Jurkat, Clone E6-1 (cell line): ENCODE measurements around the gene CXXC1.
"Not testable (repeated sequence)": the region's sequence is repeated elsewhere in the genome, so short reads cannot be mapped to it uniquely, and the experiment has no call there.

ENCODE experiments used
- DNase-seq: peaks from one replicate; pipeline ENCODE4 v3.0.0-alpha.2; 2011; ENCODE audit warnings: low read depth, low spot score
- H3K4me3 ChIP-seq: 2 replicates; pipeline ENCODE4 v1.5.1; 2011; ENCODE audit warnings: mild to moderate bottlenecking, low read length, control low read depth, moderate library complexity

The CXXC1 gene

GRCh38 chr18:50280707-50281294, 6.7 kb downstream of the CXXC1 start:
- no peak for DNase-seq
- peak overlapping the region; percentile 100 for H3K4me3 ChIP-seq

- DNase-seq: no peak
- peak overlapping the region; percentile 100 for H3K4me3 ChIP-seq
These were observed 7.7 kb downstream of the CXXC1 start for GRCh38 chr18:50279752-50280151.

GRCh38 chr18:50277942-50278341, 9.6 kb downstream of the CXXC1 start:
- no peak for DNase-seq
- H3K4me3 ChIP-seq: no peak overlapping the region

- DNase-seq: no peak
- H3K4me3 ChIP-seq: no peak overlapping the region
These were observed 11.0 kb downstream of the CXXC1 start for GRCh38 chr18:50276452-50276851.

- no peak for DNase-seq
- no peak overlapping the region for H3K4me3 ChIP-seq
These were observed 11.9 kb downstream of the CXXC1 start for GRCh38 chr18:50275503-50276036.

GRCh38 chr18:50274941-50275340, 12.6 kb downstream of the CXXC1 start:
- no peak for DNase-seq
- no peak overlapping the region for H3K4me3 ChIP-seq

- H3K4me3 ChIP-seq: no peak overlapping the region
- DNase-seq: no peak
These were observed 13.4 kb downstream of the CXXC1 start for GRCh38 chr18:50274044-50274442.

- DNase-seq: no peak
- H3K4me3 ChIP-seq: no peak overlapping the region
These were observed 14.1 kb downstream of the CXXC1 start for GRCh38 chr18:50273203-50274043.

GRCh38 chr18:50272568-50272967, 14.9 kb downstream of the CXXC1 start:
- no peak overlapping the region for H3K4me3 ChIP-seq
- DNase-seq: no peak

- DNase-seq: no peak
- no peak overlapping the region for H3K4me3 ChIP-seq
These were observed 19.3 kb downstream of the CXXC1 start for GRCh38 chr18:50268022-50268747.

- peak within 1 kb of the TSS; percentile 46 for H3K4me3 ChIP-seq
- DNase-seq: peak; percentile 71
These were observed 21.2 kb downstream of the CXXC1 start, which contains the start of gene CFAP53 for GRCh38 chr18:50266248-50266704. Gene CFAP53, minus strand, starts transcription at chr18:50266495. Its CDS starts 91 bp downstream, at chr18:50266404.

- no peak for DNase-seq
- no peak overlapping the region for H3K4me3 ChIP-seq
These were observed 24.5 kb downstream of the CXXC1 start for GRCh38 chr18:50262977-50263376.

- H3K4me3 ChIP-seq: no peak overlapping the region
- no peak for DNase-seq
These were observed 36.6 kb downstream of the CXXC1 start for GRCh38 chr18:50250935-50251334.

GRCh38 chr18:50249576-50249975, 37.9 kb downstream of the CXXC1 start:
- no peak for DNase-seq
- H3K4me3 ChIP-seq: no peak overlapping the region

- DNase-seq: no peak
- H3K4me3 ChIP-seq: no peak overlapping the region
These were observed 39.9 kb downstream of the CXXC1 start for GRCh38 chr18:50247561-50247960.

- not testable (repeated sequence) for DNase-seq, H3K4me3 ChIP-seq
These were observed 45.7 kb downstream of the CXXC1 start for GRCh38 chr18:50241768-50242167.

GRCh38 chr18:50240080-50240563, 47.4 kb downstream of the CXXC1 start:
- H3K4me3 ChIP-seq: no peak overlapping the region
- no peak for DNase-seq

GRCh38 chr18:50232419-50232818, 55.1 kb downstream of the CXXC1 start:
- DNase-seq: no peak
- H3K4me3 ChIP-seq: no peak overlapping the region
